Esophagus muscularis mucosa (tissue), 3 donors: ENCODE data around the gene BNC2.

Experiments
- CTCF ChIP-seq, 3 experiments: fragments of 200-600 bp in 2 of 3; fragments of 450-650 bp in 1 of 3; sonication (generic) in 2 of 3; IDR thresholded peaks; one replicate each; pipeline ENCODE4 v1.5.1; 2017 to 2019; ENCODE audit warnings: antibody characterized with exemption in 3 of 3, mild to moderate bottlenecking in 2 of 3, moderate library complexity in 1 of 3
- POLR2A ChIP-seq: fragments of 450-650 bp; IDR thresholded peaks from one replicate; pipeline ENCODE4 v1.6.1; 2017; ENCODE audit warnings: antibody characterized with exemption, moderate library complexity, mild to moderate bottlenecking, low read depth

- TF ChIP-seq CTCF (IDR thresholded peaks at IDR 0.05) (no peak), POLR2A (no peak)
These were observed 153.9 kb downstream of the BNC2 start for GRCh38 chr9:16716601-16717000.
